Spleen (tissue), 11 donors: ENCODE measurements around the gene IARS2. TPM values are rescaled to one million over a fixed set of nuclear protein-coding genes. Genes with fewer than 3 reads are reported as not detected.

ENCODE experiments used
- DNase-seq: peaks from one replicate; pipeline ENCODE4 v3.0.0-alpha.2; 2020
- H3K27ac ChIP-seq, 8 donors: fragments of 200-600 bp; sonication (generic) in 7 of 8; 1 replicate in 4 of 8; 2 replicates in 4 of 8; pipeline versions ENCODE4 v1.5.0 to v1.8.0; 2016 to 2021; ENCODE audit warnings: inconsistent platforms in 4 of 8, mild to moderate bottlenecking in 4 of 8, moderate library complexity in 1 of 8
- H3K27me3 ChIP-seq, 7 donors: fragments of 200-600 bp; sonication (generic) in 6 of 7; replicated peaks in 1 of 7; 1 replicate in 4 of 7; 2 replicates in 3 of 7; pipeline versions ENCODE4 v1.5.0 to v1.8.0; 2016 to 2021; ENCODE audit warnings: inconsistent platforms in 3 of 7, mild to moderate bottlenecking in 1 of 7
- H3K36me3 ChIP-seq, 6 donors: fragments of 200-600 bp; sonication (generic) in 5 of 6; 1 replicate in 4 of 6; 2 replicates in 2 of 6; pipeline versions ENCODE4 v1.5.0 to v1.8.0; 2016 to 2021; ENCODE audit warnings: inconsistent platforms in 2 of 6
- H3K4me1 ChIP-seq, 6 donors: fragments of 200-600 bp; sonication (generic) in 5 of 6; 1 replicate in 3 of 6; 2 replicates in 3 of 6; pipeline versions ENCODE4 v1.5.0 to v1.8.0; 2016 to 2021; ENCODE audit warnings: inconsistent platforms in 3 of 6
- H3K4me3 ChIP-seq, 8 donors: fragments of 200-600 bp; sonication (generic) in 7 of 8; 1 replicate in 4 of 8; 2 replicates in 4 of 8; pipeline versions ENCODE4 v1.5.0 to v1.8.0; 2016 to 2021; ENCODE audit warnings: inconsistent platforms in 4 of 8, mild to moderate bottlenecking in 4 of 8, moderate library complexity in 2 of 8
- H3K9me3 ChIP-seq, 8 donors: fragments of 200-600 bp; sonication (generic) in 7 of 8; 1 replicate in 4 of 8; 2 replicates in 4 of 8; pipeline versions ENCODE4 v1.5.0 to v1.8.0; 2016 to 2021; ENCODE audit warnings: inconsistent platforms in 4 of 8
- CTCF ChIP-seq, 11 experiments: fragments of 200-600 bp in 7 of 11; fragments of 450-650 bp in 4 of 11; sonication (generic) in 4 of 11; IDR thresholded peaks in 8 of 11; conservative IDR thresholded peaks in 3 of 11; 1 replicate in 7 of 11; 2 replicates in 4 of 11; pipeline versions ENCODE4 v1.4.0 to v1.8.0; 2016 to 2021; ENCODE audit warnings: antibody characterized with exemption in 11 of 11, inconsistent platforms in 4 of 11, mild to moderate bottlenecking in 1 of 11
- POLR2A ChIP-seq, 3 donors: fragments of 450-650 bp; IDR thresholded peaks; one replicate each; pipeline ENCODE4 v1.5.1; 2017; ENCODE audit warnings: antibody characterized with exemption in 3 of 3, mild to moderate bottlenecking in 1 of 3
- POLR2AphosphoS5 ChIP-seq, 3 donors: sonication (generic); formaldehyde crosslinking; IDR thresholded peaks; one replicate each; pipeline ENCODE4 v1.5.1; 2017; ENCODE audit warnings: antibody characterized with exemption in 3 of 3
- WGBS, 5 donors: extraction: QIAGEN DNeasy Blood & Tissue Kit in 3 of 5; methylation state at CpG; one replicate each; pipeline versions ENCODE4 v1.1.5 to v1.1.7; 2013 to 2018; 5-methylcytosine and 5-hydroxymethylcytosine counted together
- intact Hi-C: fragments of 100-400 bp; cut with DNase I; formaldehyde crosslinking; loops from one replicate; pipeline ENCODE4 v1.15.0; 2023; ENCODE audit warnings: low total_unique reads
- polyA plus RNA-seq, 3 donors: library from polyadenylated mRNA; stranded (reverse); fragments of 200-250 nt; gene quantifications; one replicate each; pipeline ENCODE4 v1.2.1, GENCODE V29; 2013
- total RNA-seq, 7 donors: library from RNA; depleted of rRNA in 3 of 7; stranded (reverse); fragments of >200 nt in 3 of 7; fragmentation: NEBNext Ultra II Directional in 4 of 7; extraction: Animal tissue kit (Norgen Biotek cat#: 25700) in 4 of 7; gene quantifications; one replicate each; pipeline versions ENCODE4 v1.1.0 to v1.2.1, GENCODE V29; 2016 to 2021
- donor health status: healthy with polysubstance abuse.
- donor health status: DM: no; HTN: no; CAD: no; lungs with moderate emphysema.
- donor health status: DM: no; HTN: no; CAD: no.
- donor health status: Bipolar disorder and iron deficiency.
- donor health status: healthy.
- donor health status: DM: no; HTN: no; CAD: no.
- donor health status: DM: yes; HTN: yes; CAD: no.

The IARS2 gene
- total and polyA plus RNA-seq, 10 donors: 16.0 to 52.8 (median 41.0) TPM

- Histone ChIP-seq H3K36me3 (peaks cover 0 to 52% (median 33%) of the 10 kb centered on the region in 6 donors), H3K9me3 (peaks cover 0 to 7% (median 3%) of the 10 kb centered on the region in 8 donors), H3K4me1 (no peaks in the 10 kb centered on the region), H3K27ac (no peak overlapping the region), H3K4me3 (no peak overlapping the region), H3K27me3 (no peaks in the 10 kb centered on the region)
- 31 to 55% (median 43%) methylated on average over 1 of the region's 1 CpG for WGBS, 5 donors
- DNase-seq: no peak
- TF ChIP-seq POLR2AphosphoS5 (IDR thresholded peaks at IDR 0.05) (no peak), CTCF (IDR thresholded peaks at IDR 0.05 in 8 of 11, conservative IDR thresholded peaks at IDR 0.05 in 3 of 11) (no peak), POLR2A (IDR thresholded peaks at IDR 0.05) (no peak)
- intact Hi-C loops: no loop called here
These were observed 30.6 kb downstream of the IARS2 start for GRCh38 chr1:220124542-220124941.

- no peaks in the 10 kb centered on the region for H3K27me3 ChIP-seq
- no peak overlapping the region for H3K27ac ChIP-seq
- H3K36me3 ChIP-seq: peaks cover 0 to 78% (median 35%) of the 10 kb centered on the region in 6 donors
- peaks cover 0 to 8% (median 3%) of the 10 kb centered on the region in 8 donors for H3K9me3 ChIP-seq
- 90 to 97% (median 92%) methylated on average over 3 of the region's 3 CpGs for WGBS, 5 donors
- no peak for DNase-seq
- no peaks in the 10 kb centered on the region for H3K4me1 ChIP-seq
- intact Hi-C loops: no loop called here
- H3K4me3 ChIP-seq: no peak overlapping the region
- no peak for TF ChIP-seq CTCF (IDR thresholded peaks at IDR 0.05 in 8 of 11, conservative IDR thresholded peaks at IDR 0.05 in 3 of 11)
- no peak for TF ChIP-seq POLR2AphosphoS5 (IDR thresholded peaks at IDR 0.05)
- no peak for TF ChIP-seq POLR2A (IDR thresholded peaks at IDR 0.05)
These were observed 33.1 kb downstream of the IARS2 start for GRCh38 chr1:220127076-220127475.

GRCh38 chr1:220129479-220130210 is 35.7 kb downstream of the IARS2 start:
- no peak for TF ChIP-seq POLR2A (IDR thresholded peaks at IDR 0.05)
- TF ChIP-seq POLR2AphosphoS5 (IDR thresholded peaks at IDR 0.05): no peak
- H3K9me3 ChIP-seq: peaks cover 0 to 8% (median 3%) of the 10 kb centered on the region in 8 donors
- no peak for DNase-seq
- H3K4me3 ChIP-seq: no peak overlapping the region
- peaks cover 0 to 98% (median 54%) of the 10 kb centered on the region in 6 donors for H3K36me3 ChIP-seq
- H3K27ac ChIP-seq: no peak overlapping the region
- intact Hi-C loops: no loop called here
- no peaks in the 10 kb centered on the region for H3K4me1 ChIP-seq
- H3K27me3 ChIP-seq: no peaks in the 10 kb centered on the region

- Histone ChIP-seq H3K36me3 (peaks cover 0 to 100% (median 63%) of the 10 kb centered on the region in 6 donors), H3K9me3 (no peaks in the 10 kb centered on the region), H3K27ac (no peak overlapping the region), H3K4me1 (peaks cover 0 to 15% (median 3%) of the 10 kb centered on the region in 6 donors), H3K4me3 (no peak overlapping the region), H3K27me3 (no peaks in the 10 kb centered on the region)
- DNase-seq: no peak
- TF ChIP-seq POLR2A (IDR thresholded peaks at IDR 0.05): no peak
- no peak for TF ChIP-seq CTCF (IDR thresholded peaks at IDR 0.05 in 8 of 11, conservative IDR thresholded peaks at IDR 0.05 in 3 of 11)
- TF ChIP-seq POLR2AphosphoS5 (IDR thresholded peaks at IDR 0.05): no peak
- intact Hi-C loops: no loop called here
- 89 to 97% (median 95%) methylated on average over 2 of the region's 2 CpGs for WGBS, 5 donors
These were observed 41.8 kb downstream of the IARS2 start for GRCh38 chr1:220135755-220136154.
